Left ventricle myocardium inferior (tissue), 1 donor: Measurements from ENCODE around the gene C1GALT1. TPM values are rescaled to one million over a fixed set of nuclear protein-coding genes. Genes with fewer than 3 reads are reported as not detected.

Source experiments
- DNase-seq: peaks from one replicate; pipeline ENCODE4 v3.0.0-alpha.2; 2020
- H3K27ac ChIP-seq: fragments of 200-600 bp; replicated peaks from 2 replicates; pipeline ENCODE4 v1.8.0; 2021
- H3K27me3 ChIP-seq: fragments of 200-600 bp; 2 replicates; pipeline ENCODE4 v1.8.0; 2021; ENCODE audit warnings: low read depth
- H3K36me3 ChIP-seq: fragments of 200-600 bp; 2 replicates; pipeline ENCODE4 v1.8.0; 2021
- H3K4me1 ChIP-seq: fragments of 200-600 bp; 2 replicates; pipeline ENCODE4 v1.8.0; 2021
- H3K4me3 ChIP-seq: fragments of 200-600 bp; 2 replicates; pipeline ENCODE4 v1.8.0; 2021; ENCODE audit warnings: mild to moderate bottlenecking, moderate library complexity
- H3K9me3 ChIP-seq: fragments of 200-600 bp; replicated peaks from 2 replicates; pipeline ENCODE4 v1.8.0; 2021
- CTCF ChIP-seq: fragments of 200-600 bp; IDR thresholded peaks from 2 replicates; pipeline ENCODE4 v1.8.0; 2021; ENCODE audit warnings: antibody characterized with exemption, mild to moderate bottlenecking, borderline replicate concordance
- intact Hi-C: fragments of 100-400 bp; cut with micrococcal nuclease; formaldehyde crosslinking; loops from one replicate; pipeline ENCODE4 v1.11.0; 2022
- total RNA-seq: library from RNA; stranded (reverse); fragmentation: NEBNext Ultra II Directional; extraction: Animal tissue kit (Norgen Biotek cat#: 25700); gene quantifications from one replicate; pipeline ENCODE4 v1.2.1, GENCODE V29; 2021
- donor health status: DM: no; HTN: yes; CAD: no; lungs with severe emphysema.

Gene C1GALT1
- total RNA-seq, 1 donor from 2014 or later, result 19.4 TPM

GRCh38 chr7:7276161-7276560 lies 93.8 kb downstream of the C1GALT1 start:
- intact Hi-C loops, result no loop called here
- no peak for TF ChIP-seq CTCF
- H3K9me3 ChIP-seq, result no peaks in the 10 kb centered on the region
- H3K4me3 ChIP-seq, result no peak overlapping the region
- H3K36me3 ChIP-seq, result no peaks in the 10 kb centered on the region
- no peaks in the 10 kb centered on the region for H3K4me1 ChIP-seq
- no peak overlapping the region for H3K27ac ChIP-seq
- DNase-seq, result no peak
- no peaks in the 10 kb centered on the region for H3K27me3 ChIP-seq

- no peak overlapping the region for H3K27ac ChIP-seq
- H3K4me3 ChIP-seq, result no peak overlapping the region
- H3K36me3 ChIP-seq, result no peaks in the 10 kb centered on the region
- H3K27me3 ChIP-seq, result no peaks in the 10 kb centered on the region
- peaks cover 17% of the 10 kb centered on the region for H3K9me3 ChIP-seq
- DNase-seq, result no peak
- no peak for TF ChIP-seq CTCF
- no peaks in the 10 kb centered on the region for H3K4me1 ChIP-seq
- intact Hi-C loops, result no loop called here
Observed at GRCh38 chr7:7290429-7291122, 108.2 kb downstream of the C1GALT1 start.

- intact Hi-C loops, result no loop called here
- H3K4me3 ChIP-seq, result no peak overlapping the region
- DNase-seq, result no peak
Observed at GRCh38 chr7:7292085-7292484, 109.7 kb downstream of the C1GALT1 start.

GRCh38 chr7:7292608-7293007 lies 110.3 kb downstream of the C1GALT1 start:
- no peaks in the 10 kb centered on the region for H3K27me3 ChIP-seq
- no peak for DNase-seq
- intact Hi-C loops, result no loop called here
- H3K9me3 ChIP-seq, result no peaks in the 10 kb centered on the region
- no peak overlapping the region for H3K27ac ChIP-seq
- H3K4me3 ChIP-seq, result no peak overlapping the region
- H3K4me1 ChIP-seq, result no peaks in the 10 kb centered on the region
- no peaks in the 10 kb centered on the region for H3K36me3 ChIP-seq
- no peak for TF ChIP-seq CTCF

More at GRCh38 chr7:7292085-7292484, 109.7 kb downstream of the C1GALT1 start:
- Histone ChIP-seq H3K27ac (no peak overlapping the region), H3K4me1 (no peaks in the 10 kb centered on the region), H3K9me3 (peaks cover 2% of the 10 kb centered on the region), H3K27me3 (no peaks in the 10 kb centered on the region), H3K36me3 (no peaks in the 10 kb centered on the region)
- TF ChIP-seq CTCF, result no peak

- Histone ChIP-seq H3K9me3 (peaks cover 4% of the 10 kb centered on the region), H3K27ac (no peak overlapping the region), H3K4me3 (no peak overlapping the region), H3K27me3 (no peaks in the 10 kb centered on the region), H3K36me3 (no peaks in the 10 kb centered on the region), H3K4me1 (no peaks in the 10 kb centered on the region)
- intact Hi-C loops, result no loop called here
- no peak for DNase-seq
- TF ChIP-seq CTCF, result no peak
Observed at GRCh38 chr7:7293092-7293491, 110.7 kb downstream of the C1GALT1 start.
